Stomach (tissue), 4 donors: Measurements from ENCODE around the gene CCR3.

ENCODE experiments used
- POLR2AphosphoS5 ChIP-seq, 3 donors: sonication (generic); formaldehyde crosslinking; IDR thresholded peaks; one replicate each; pipeline ENCODE4 v1.6.1; 2016; ENCODE audit warnings: antibody characterized with exemption in 3 of 3
- TF ChIP-seq, protein P1 (sequence below), 7 experiments: fragments of 450-650 bp in 4 of 7; fragments of 200-600 bp in 3 of 7; sonication (generic) in 3 of 7; IDR thresholded peaks; one replicate each; pipeline ENCODE4 v1.5.1; 2016 to 2019; ENCODE audit warnings: antibody characterized with exemption in 7 of 7, control low read depth in 2 of 7, mild to moderate bottlenecking in 1 of 7

DNA sequence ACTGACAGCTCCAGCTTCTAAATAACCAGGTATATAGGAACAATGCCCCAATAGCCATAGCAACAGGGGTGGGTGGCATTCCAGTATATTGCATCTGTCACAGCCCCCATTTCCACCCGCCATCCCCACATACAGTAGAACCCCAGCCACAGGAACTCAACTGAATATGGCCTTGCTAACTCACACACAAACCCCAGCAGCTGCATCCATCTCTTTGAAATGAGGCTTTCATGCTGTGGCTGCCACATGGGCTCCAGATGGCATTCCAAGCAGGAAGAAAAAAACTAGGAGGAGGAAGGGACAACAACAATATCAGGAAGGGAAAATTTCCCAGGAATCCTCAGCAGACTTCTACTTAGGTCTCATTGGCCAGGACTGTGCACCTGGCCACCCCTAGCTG, 54.6 kb downstream of the CCR3 start:
- TF ChIP-seq POLR2AphosphoS5 (IDR thresholded peaks at IDR 0.05), result no peak
- TF ChIP-seq, protein P1, sequence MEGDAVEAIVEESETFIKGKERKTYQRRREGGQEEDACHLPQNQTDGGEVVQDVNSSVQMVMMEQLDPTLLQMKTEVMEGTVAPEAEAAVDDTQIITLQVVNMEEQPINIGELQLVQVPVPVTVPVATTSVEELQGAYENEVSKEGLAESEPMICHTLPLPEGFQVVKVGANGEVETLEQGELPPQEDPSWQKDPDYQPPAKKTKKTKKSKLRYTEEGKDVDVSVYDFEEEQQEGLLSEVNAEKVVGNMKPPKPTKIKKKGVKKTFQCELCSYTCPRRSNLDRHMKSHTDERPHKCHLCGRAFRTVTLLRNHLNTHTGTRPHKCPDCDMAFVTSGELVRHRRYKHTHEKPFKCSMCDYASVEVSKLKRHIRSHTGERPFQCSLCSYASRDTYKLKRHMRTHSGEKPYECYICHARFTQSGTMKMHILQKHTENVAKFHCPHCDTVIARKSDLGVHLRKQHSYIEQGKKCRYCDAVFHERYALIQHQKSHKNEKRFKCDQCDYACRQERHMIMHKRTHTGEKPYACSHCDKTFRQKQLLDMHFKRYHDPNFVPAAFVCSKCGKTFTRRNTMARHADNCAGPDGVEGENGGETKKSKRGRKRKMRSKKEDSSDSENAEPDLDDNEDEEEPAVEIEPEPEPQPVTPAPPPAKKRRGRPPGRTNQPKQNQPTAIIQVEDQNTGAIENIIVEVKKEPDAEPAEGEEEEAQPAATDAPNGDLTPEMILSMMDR (IDR thresholded peaks at IDR 0.05), result no peak
